Astrocyte of the cerebellum (primary cell): ENCODE results near the gene GGCX.

ENCODE experiments used
- DNase-seq: peaks from one replicate; pipeline ENCODE4 v3.0.0-alpha.2; 2011; ENCODE audit warnings: low read depth
- H3K4me3 ChIP-seq: 2 replicates; pipeline ENCODE4 v1.5.1; 2011; ENCODE audit warnings: mild to moderate bottlenecking, low read depth, low read length, moderate library complexity
- in situ Hi-C: cut with HindIII; loops from 2 replicates; pipeline ENCODE4 v1.10.0; 2017; ENCODE audit warnings: low sequenced_read_pairs
- TF ChIP-seq, protein P1 (sequence below): IDR thresholded peaks from 2 replicates; pipeline ENCODE4 v1.5.1; 2012; ENCODE audit warnings: low read length, low read depth, moderate library complexity, mild to moderate bottlenecking; ENCODE audit errors: missing control alignments

The GGCX gene

GRCh38 chr2:85505551-85506238, 55.6 kb downstream of the GGCX start:
- in situ Hi-C loops: no loop called here
- no peak overlapping the region for H3K4me3 ChIP-seq
- TF ChIP-seq, protein P1, sequence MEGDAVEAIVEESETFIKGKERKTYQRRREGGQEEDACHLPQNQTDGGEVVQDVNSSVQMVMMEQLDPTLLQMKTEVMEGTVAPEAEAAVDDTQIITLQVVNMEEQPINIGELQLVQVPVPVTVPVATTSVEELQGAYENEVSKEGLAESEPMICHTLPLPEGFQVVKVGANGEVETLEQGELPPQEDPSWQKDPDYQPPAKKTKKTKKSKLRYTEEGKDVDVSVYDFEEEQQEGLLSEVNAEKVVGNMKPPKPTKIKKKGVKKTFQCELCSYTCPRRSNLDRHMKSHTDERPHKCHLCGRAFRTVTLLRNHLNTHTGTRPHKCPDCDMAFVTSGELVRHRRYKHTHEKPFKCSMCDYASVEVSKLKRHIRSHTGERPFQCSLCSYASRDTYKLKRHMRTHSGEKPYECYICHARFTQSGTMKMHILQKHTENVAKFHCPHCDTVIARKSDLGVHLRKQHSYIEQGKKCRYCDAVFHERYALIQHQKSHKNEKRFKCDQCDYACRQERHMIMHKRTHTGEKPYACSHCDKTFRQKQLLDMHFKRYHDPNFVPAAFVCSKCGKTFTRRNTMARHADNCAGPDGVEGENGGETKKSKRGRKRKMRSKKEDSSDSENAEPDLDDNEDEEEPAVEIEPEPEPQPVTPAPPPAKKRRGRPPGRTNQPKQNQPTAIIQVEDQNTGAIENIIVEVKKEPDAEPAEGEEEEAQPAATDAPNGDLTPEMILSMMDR: no peak
- no peak for DNase-seq

DNA sequence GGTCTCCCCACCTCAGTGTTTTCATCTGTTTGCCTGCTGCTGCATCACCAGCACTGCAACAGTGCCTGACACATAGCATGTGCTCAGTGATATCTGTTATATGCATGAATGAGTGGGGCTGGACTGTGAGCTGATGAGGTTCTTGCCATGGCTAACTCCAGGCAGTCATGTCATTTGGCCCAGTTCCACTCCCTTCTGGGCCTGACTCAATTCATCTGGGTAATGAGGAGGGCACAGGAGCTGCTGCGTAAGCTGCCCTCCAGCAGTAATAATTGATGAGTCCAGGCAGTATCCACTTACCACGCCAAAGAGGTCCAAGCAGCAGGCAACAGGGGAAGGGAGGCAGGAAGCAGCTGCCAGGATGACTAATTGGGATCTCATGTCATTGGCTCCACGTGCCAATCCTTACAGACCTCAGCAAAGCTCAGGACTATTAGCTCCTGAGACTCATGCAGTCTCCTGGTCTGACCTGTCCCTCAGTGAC, 56.5 kb downstream of the GGCX start:
- H3K4me3 ChIP-seq: no peak overlapping the region
- TF ChIP-seq, protein P1: no peak
- in situ Hi-C loops: no loop called here
- DNase-seq: peak; percentile 76

GRCh38 chr2:85503851-85504777, 57.2 kb downstream of the GGCX start:
- no peak for DNase-seq
- no peak overlapping the region for H3K4me3 ChIP-seq
- TF ChIP-seq, protein P1: no peak
- in situ Hi-C loops: no loop called here

GRCh38 chr2:85503168-85503850, 58.0 kb downstream of the GGCX start:
- in situ Hi-C loops: no loop called here
- no peak overlapping the region for H3K4me3 ChIP-seq
- TF ChIP-seq, protein P1: no peak
- DNase-seq: no peak

- in situ Hi-C loops: no loop called here
- no peak overlapping the region for H3K4me3 ChIP-seq
- no peak for DNase-seq
- TF ChIP-seq, protein P1: no peak
Measured at GRCh38 chr2:85502720-85503119, 58.6 kb downstream of the GGCX start.

GRCh38 chr2:85501248-85501647, 60.0 kb downstream of the GGCX start:
- in situ Hi-C loops: no loop called here
- TF ChIP-seq, protein P1: no peak
- no peak for DNase-seq
- no peak overlapping the region for H3K4me3 ChIP-seq
